RWPE2 (cell line): ENCODE data around the gene SLC29A3.

Experiments
- ATAC-seq: fragments of 200-7000 bp; cut with Tn5 transposase; 3 replicates; pipeline ENCODE4 v1.9.1; 2021; ENCODE audit warnings: low read depth
- DNase-seq: peaks from one replicate; pipeline ENCODE4 v3.0.0-alpha.2; 2020; ENCODE audit warnings: low spot score
- H3K27ac ChIP-seq: fragments of 450-650 bp; 2 replicates; pipeline ENCODE4 v1.5.1; 2017; ENCODE audit warnings: mild to moderate bottlenecking; ENCODE audit not compliant: poor library complexity, severe bottlenecking
- H3K27me3 ChIP-seq: fragments of 250-450 bp; sonication (Bioruptor Pico); 2 replicates; pipeline ENCODE4 v1.5.1; 2021; ENCODE audit warnings: mild to moderate bottlenecking, moderate library complexity; ENCODE audit not compliant: insufficient read depth, poor library complexity, severe bottlenecking
- H3K36me3 ChIP-seq: fragments of 250-450 bp; sonication (Bioruptor Pico); 2 replicates; pipeline ENCODE4 v1.5.1; 2020; ENCODE audit warnings: low read depth, mild to moderate bottlenecking, moderate library complexity
- H3K4me1 ChIP-seq: fragments of 250-450 bp; sonication (Bioruptor Pico); 2 replicates; pipeline ENCODE4 v1.5.1; 2021; ENCODE audit warnings: mild to moderate bottlenecking, moderate library complexity; ENCODE audit not compliant: insufficient read depth, poor library complexity, severe bottlenecking
- H3K4me3 ChIP-seq: fragments of 250-450 bp; sonication (Bioruptor Pico); 2 replicates; pipeline ENCODE4 v1.5.1; 2021; ENCODE audit warnings: mild to moderate bottlenecking, moderate library complexity; ENCODE audit not compliant: severe bottlenecking
- H3K9me3 ChIP-seq: fragments of 250-450 bp; sonication (Bioruptor Pico); 2 replicates; pipeline ENCODE4 v1.5.1; 2021; ENCODE audit warnings: mild to moderate bottlenecking, moderate library complexity; ENCODE audit not compliant: severe bottlenecking
- CTCF ChIP-seq: fragments of 450-650 bp; IDR thresholded peaks from one replicate; pipeline ENCODE4 v1.5.1; 2017; ENCODE audit warnings: mild to moderate bottlenecking, moderate library complexity; ENCODE audit not compliant: poor library complexity, severe bottlenecking

SLC29A3 gene

GRCh38 chr10:71365366-71365765, 46.3 kb downstream of the SLC29A3 start:
- ATAC-seq = no peak
- Histone ChIP-seq H3K27ac (no peak overlapping the region), H3K36me3 (no peaks in the 10 kb centered on the region), H3K4me3 (no peak overlapping the region), H3K4me1 (peaks cover 2% of the 10 kb centered on the region), H3K27me3 (no peaks in the 10 kb centered on the region), H3K9me3 (no peaks in the 10 kb centered on the region)
- TF ChIP-seq CTCF = no peak
- DNase-seq = no peak

DNA sequence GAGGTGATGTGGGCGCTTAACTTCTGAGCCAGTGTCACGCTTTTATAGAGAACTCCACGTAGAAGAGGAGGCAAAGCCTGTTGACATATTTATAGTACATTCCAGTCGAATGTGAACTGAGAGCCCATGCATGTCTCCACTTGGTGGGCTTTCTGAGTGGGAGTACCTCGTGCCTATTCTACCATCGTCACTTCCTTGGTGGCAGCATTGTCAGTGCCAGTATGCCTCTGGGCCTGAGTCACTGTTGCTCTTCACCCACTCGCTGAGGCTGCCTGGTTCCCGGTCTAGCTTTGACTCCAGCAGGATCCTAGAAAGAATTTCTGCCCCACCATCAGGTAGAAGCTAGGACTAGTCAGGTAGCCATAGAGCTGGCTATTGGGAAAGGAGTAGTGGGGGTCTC, 47.6 kb downstream of the SLC29A3 start:
- Histone ChIP-seq H3K36me3 (no peaks in the 10 kb centered on the region), H3K27ac (no peak overlapping the region), H3K4me3 (no peak overlapping the region), H3K27me3 (no peaks in the 10 kb centered on the region), H3K9me3 (no peaks in the 10 kb centered on the region), H3K4me1 (peaks cover 2% of the 10 kb centered on the region)
- DNase-seq (no peak), ATAC-seq (no peak)
- no peak for TF ChIP-seq CTCF

DNA sequence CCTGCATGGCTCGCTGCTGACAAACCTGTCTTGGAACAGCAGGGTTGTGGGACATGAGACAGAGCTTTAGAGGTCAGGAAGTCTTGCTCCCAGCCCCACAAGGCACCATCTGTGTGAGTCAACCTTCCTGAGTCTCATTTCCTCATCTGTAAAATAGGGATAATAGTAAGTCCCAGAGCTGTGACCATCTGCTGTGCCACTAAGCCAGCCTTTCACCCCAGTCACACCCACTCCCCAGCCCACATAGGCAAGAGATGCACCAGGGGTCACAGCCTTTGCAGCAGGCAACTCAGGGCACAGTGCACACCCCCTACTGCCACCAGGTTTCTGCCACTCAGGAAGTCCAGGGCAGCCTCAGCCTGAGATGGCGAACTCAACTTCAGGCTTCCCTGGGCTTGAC, 48.2 kb downstream of the SLC29A3 start:
- peaks cover 2% of the 10 kb centered on the region for H3K4me1 ChIP-seq
- TF ChIP-seq CTCF = no peak
- H3K4me3 ChIP-seq = no peak overlapping the region
- no peaks in the 10 kb centered on the region for H3K36me3 ChIP-seq
- H3K27ac ChIP-seq = no peak overlapping the region
- H3K9me3 ChIP-seq = no peaks in the 10 kb centered on the region
- DNase-seq = no peak
- no peaks in the 10 kb centered on the region for H3K27me3 ChIP-seq
- no peak for ATAC-seq

DNA sequence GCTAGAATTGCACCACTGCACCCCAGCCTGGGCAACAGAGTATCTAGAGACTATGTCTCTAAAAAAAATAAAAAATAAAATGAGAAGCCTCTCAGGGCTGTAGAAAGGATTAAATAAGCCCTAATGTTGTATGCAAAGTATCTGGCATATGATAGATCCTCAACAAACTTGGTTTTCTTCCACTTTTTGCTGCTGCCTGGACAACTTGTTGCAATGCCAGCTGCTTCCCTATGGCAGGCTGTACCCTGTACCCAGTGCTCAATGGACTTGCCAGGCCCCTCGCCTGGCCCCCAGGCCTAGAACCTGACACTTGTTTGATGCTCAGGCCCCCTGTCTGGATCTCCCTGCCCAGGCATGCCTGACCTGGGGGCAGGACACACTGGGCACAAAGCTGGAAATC, 49.1 kb downstream of the SLC29A3 start:
- ATAC-seq (no peak), DNase-seq (no peak)
- Histone ChIP-seq H3K4me3 (no peak overlapping the region), H3K27me3 (no peaks in the 10 kb centered on the region), H3K4me1 (peaks cover 2% of the 10 kb centered on the region), H3K27ac (no peak overlapping the region), H3K36me3 (no peaks in the 10 kb centered on the region), H3K9me3 (no peaks in the 10 kb centered on the region)
- TF ChIP-seq CTCF = no peak

- TF ChIP-seq CTCF = no peak
- DNase-seq = no peak
- H3K4me1 ChIP-seq = peaks cover 2% of the 10 kb centered on the region
- no peaks in the 10 kb centered on the region for H3K36me3 ChIP-seq
- no peak overlapping the region for H3K27ac ChIP-seq
- no peaks in the 10 kb centered on the region for H3K27me3 ChIP-seq
- ATAC-seq = no peak
- H3K4me3 ChIP-seq = no peak overlapping the region
- no peaks in the 10 kb centered on the region for H3K9me3 ChIP-seq
Observed at GRCh38 chr10:71368643-71369042, 49.6 kb downstream of the SLC29A3 start.
